SJSA1 (cell line): Measurements from ENCODE around the gene CDK2AP2. TPM values are rescaled to one million over a fixed set of nuclear protein-coding genes. Genes with fewer than 3 reads are reported as not detected.
"Not testable (repeated sequence)": the region's sequence is repeated elsewhere in the genome, so short reads cannot be mapped to it uniquely, and the experiment has no call there.

Experiments
- DNase-seq, 2 experiments: peaks; one replicate each; pipeline ENCODE4 v3.0.0-alpha.2; 2015 to 2020; ENCODE audit warnings: low spot score in 2 of 2, low read depth in 1 of 2
- H3K27ac ChIP-seq: fragments of 250-450 bp; sonication (Bioruptor Pico); 2 replicates; pipeline ENCODE4 v1.5.1; 2020; ENCODE audit warnings: mild to moderate bottlenecking, moderate library complexity
- H3K27me3 ChIP-seq: fragments of 250-450 bp; sonication (Bioruptor Pico); replicated peaks from 2 replicates; pipeline ENCODE4 v1.5.1; 2020; ENCODE audit warnings: mild to moderate bottlenecking, moderate library complexity
- H3K36me3 ChIP-seq: fragments of 250-450 bp; sonication (Bioruptor Pico); 2 replicates; pipeline ENCODE4 v1.5.1; 2020; ENCODE audit warnings: mild to moderate bottlenecking
- H3K4me1 ChIP-seq: fragments of 250-450 bp; sonication (Bioruptor Pico); replicated peaks from 2 replicates; pipeline ENCODE4 v1.6.1; 2021; ENCODE audit warnings: mild to moderate bottlenecking
- H3K4me3 ChIP-seq: fragments of 250-450 bp; sonication (Bioruptor Pico); 2 replicates; pipeline ENCODE4 v1.5.1; 2020; ENCODE audit warnings: mild to moderate bottlenecking
- H3K9me3 ChIP-seq: fragments of 250-450 bp; sonication (Bioruptor Pico); replicated peaks from 2 replicates; pipeline ENCODE4 v1.5.1; 2020; ENCODE audit warnings: mild to moderate bottlenecking
- total RNA-seq: library from RNA; depleted of rRNA; stranded (reverse); fragments of >200 nt; shearing (Covaris generic); gene quantifications from 2 replicates; pipeline ENCODE4 v1.2.3, GENCODE V29; 2014; rRNA removed

Gene CDK2AP2, protein sequence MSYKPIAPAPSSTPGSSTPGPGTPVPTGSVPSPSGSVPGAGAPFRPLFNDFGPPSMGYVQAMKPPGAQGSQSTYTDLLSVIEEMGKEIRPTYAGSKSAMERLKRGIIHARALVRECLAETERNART
- 61.9 and 82.4 TPM in 2 replicates for total RNA-seq

- H3K9me3 ChIP-seq: no peaks in the 10 kb centered on the region
- peaks cover 6% of the 10 kb centered on the region for H3K27me3 ChIP-seq
- peaks cover 27% of the 10 kb centered on the region for H3K36me3 ChIP-seq
- H3K4me1 ChIP-seq: peaks cover 38% of the 10 kb centered on the region
- peak within 1 kb of the TSS; percentile 89 for H3K27ac ChIP-seq
- peak; percentile 100 for DNase-seq
- H3K4me3 ChIP-seq: peak within 1 kb of the TSS; percentile 78
Observed at GRCh38 chr11:67507864-67508485, at the start of gene CDK2AP2. TSS of gene CDK2AP2 (minus strand) at chr11:67508162. CDS start at chr11:67508082, 80 bp downstream.

- no peak overlapping the region for H3K27ac ChIP-seq
- H3K27me3 ChIP-seq: no peaks in the 10 kb centered on the region
Observed at GRCh38 chr11:67556244-67556643, 48.3 kb upstream of the CDK2AP2 start.

GRCh38 chr11:67551697-67552096 lies 43.7 kb upstream of the CDK2AP2 start:
- H3K4me3 ChIP-seq: not testable (repeated sequence)

More at GRCh38 chr11:67556244-67556643, 48.3 kb upstream of the CDK2AP2 start:
- no peaks in the 10 kb centered on the region for H3K36me3 ChIP-seq
- H3K9me3 ChIP-seq: peaks cover 7% of the 10 kb centered on the region
- DNase-seq: no peak
- no peaks in the 10 kb centered on the region for H3K4me1 ChIP-seq
- no peak overlapping the region for H3K4me3 ChIP-seq

DNA sequence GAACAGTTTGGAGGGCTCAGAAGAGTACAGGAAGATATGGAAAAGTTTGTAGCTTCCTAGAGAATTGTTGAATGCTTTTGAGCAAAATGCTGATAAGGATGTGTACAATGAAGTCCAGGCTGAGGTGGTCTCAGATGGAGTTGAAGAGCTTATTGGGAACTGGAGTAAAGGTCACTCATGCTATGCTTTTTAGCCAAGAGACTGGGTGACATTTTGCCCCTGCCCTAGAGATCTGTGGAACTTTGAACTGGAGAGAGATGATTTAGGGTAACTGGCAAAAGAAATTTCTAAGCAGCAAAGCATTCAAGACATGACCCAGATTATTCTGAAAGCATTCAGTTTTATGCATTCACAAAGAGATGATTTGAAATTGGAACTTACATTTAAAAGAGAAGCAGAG lies 43.2 kb upstream of the CDK2AP2 start:
- no peaks in the 10 kb centered on the region for H3K4me1 ChIP-seq
- no peak for DNase-seq
- H3K36me3 ChIP-seq: no peaks in the 10 kb centered on the region
- no peak overlapping the region for H3K27ac ChIP-seq
- H3K4me3 ChIP-seq: no peak overlapping the region
- no peaks in the 10 kb centered on the region; the same call in 1 of the 2 replicates for H3K27me3 ChIP-seq
- peaks cover 18% of the 10 kb centered on the region for H3K9me3 ChIP-seq

More at GRCh38 chr11:67551697-67552096, 43.7 kb upstream of the CDK2AP2 start:
- H3K27me3 ChIP-seq, DNase-seq, H3K27ac ChIP-seq, H3K4me1 ChIP-seq, H3K36me3 ChIP-seq: not testable (repeated sequence)
- peaks cover 18% of the 10 kb centered on the region for H3K9me3 ChIP-seq

DNA sequence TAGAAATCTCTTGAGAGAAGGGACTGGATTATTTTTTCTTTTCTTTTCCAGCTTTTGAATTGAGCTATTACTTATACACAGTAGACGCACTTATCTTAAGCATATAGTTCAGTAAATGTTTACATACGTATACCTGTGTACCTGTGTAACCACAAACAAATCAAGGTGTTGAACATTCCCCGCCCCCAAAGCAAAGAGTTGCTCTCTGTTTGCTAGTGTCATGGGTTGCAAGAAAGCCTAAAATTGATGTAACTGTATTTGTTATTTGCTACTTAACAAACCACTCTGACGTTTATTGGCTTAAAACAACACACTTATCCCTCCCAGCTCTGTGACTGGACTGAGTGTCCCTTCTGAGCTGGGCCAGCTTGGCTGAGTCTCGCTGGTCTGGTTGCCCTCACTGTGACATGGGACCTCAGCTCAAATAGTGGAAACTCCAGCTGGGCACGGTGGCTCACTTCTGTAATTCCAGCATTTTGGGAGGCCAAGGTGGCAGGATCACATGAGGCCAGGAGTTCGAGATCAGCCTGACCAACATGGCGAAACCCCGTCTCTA lies 40.7 kb upstream of the CDK2AP2 start:
- H3K9me3 ChIP-seq: peaks cover 18% of the 10 kb centered on the region
- H3K4me1 ChIP-seq: no peaks in the 10 kb centered on the region

GRCh38 chr11:67548112-67548511 lies 40.1 kb upstream of the CDK2AP2 start:
- not testable (repeated sequence) for H3K27ac ChIP-seq, H3K4me3 ChIP-seq, DNase-seq, H3K27me3 ChIP-seq, H3K36me3 ChIP-seq, H3K4me1 ChIP-seq
- peaks cover 18% of the 10 kb centered on the region for H3K9me3 ChIP-seq

More for the DNA sequence above, 40.7 kb upstream of the CDK2AP2 start:
- Histone ChIP-seq H3K36me3 (no peaks in the 10 kb centered on the region), H3K27me3 (no peaks in the 10 kb centered on the region; the same call in 1 of the 2 replicates), H3K4me3 (no peak overlapping the region), H3K27ac (no peak overlapping the region)
- no peak for DNase-seq

DNA sequence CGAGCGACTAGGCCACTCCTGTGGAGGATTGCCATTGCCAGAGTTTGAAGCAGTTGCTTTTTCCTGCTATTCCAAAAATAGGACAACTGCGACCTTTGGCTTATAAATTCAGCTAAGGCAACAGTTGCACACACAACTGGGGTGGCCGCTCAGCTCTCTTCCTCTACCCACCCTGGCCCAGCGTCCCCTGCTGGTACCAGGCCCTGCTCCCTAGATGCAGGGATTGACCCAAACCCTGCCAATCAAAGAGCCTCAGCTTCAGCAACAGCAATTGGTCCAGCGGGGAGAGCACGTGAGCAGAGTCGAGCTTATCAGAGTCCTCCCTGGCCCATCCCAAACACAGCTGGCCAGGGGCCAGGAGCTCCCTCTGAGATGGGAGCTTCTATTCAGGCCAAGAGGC lies 37.3 kb upstream of the CDK2AP2 start:
- Histone ChIP-seq H3K27me3 (no peaks in the 10 kb centered on the region; the same call in 1 of the 2 replicates), H3K27ac (no peak overlapping the region), H3K4me3 (no peak overlapping the region), H3K9me3 (peaks cover 4% of the 10 kb centered on the region; the same call in 1 of the 2 replicates), H3K4me1 (no peaks in the 10 kb centered on the region), H3K36me3 (no peaks in the 10 kb centered on the region)
- DNase-seq: no peak

DNA sequence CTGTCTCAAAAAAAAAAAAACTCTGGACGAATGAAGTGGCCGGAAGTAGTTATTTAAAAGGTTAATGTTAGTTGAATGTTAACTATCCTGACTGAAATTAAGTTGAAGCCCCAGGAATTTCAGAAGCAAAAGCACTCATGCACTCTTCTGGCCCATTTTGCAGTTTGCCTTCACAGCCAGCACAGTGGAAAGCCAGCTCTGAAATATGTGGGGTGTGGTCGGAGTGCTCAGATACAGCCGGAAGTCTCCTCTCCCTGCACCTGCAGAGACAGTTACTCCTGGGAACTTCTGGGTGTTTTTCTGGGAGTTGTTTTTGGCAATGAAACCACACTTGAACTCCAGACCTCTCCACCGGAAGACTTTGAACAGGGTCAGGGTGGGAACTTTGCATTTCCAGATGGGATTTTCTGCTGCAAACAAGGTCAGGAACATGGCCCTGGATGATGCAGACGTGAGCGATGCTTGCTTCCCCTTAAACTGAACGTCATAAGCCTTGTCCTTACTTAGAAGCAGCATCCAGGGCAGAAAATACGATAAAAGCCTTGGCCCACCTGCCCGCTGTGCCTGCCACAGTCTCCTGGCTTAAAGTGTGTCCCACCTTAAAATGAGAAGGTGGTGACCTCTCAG lies 36.8 kb upstream of the CDK2AP2 start:
- DNase-seq: no peak
- Histone ChIP-seq H3K9me3 (no peaks in the 10 kb centered on the region), H3K4me1 (no peaks in the 10 kb centered on the region), H3K27ac (no peak overlapping the region), H3K27me3 (no peaks in the 10 kb centered on the region), H3K4me3 (no peak overlapping the region), H3K36me3 (no peaks in the 10 kb centered on the region)

DNA sequence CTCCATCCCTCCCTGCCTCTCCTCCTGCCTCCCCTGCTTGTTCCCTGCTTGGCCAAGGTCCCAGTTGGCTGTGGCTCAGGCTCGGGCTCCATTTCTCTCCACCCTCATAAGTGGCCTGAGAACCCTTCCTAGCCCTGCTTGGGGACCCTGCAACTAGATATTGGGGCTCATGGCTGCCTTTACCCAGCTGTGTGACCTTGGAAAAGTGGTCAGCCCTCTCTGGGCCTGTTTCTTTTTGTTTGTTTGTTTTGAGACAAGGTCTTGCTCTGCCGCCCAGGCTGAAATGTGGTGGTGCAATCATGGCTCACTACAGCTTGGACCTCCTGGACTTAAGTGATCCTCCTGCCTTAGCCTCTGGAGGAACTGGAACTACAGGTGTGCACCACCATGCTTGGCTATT lies 35.6 kb upstream of the CDK2AP2 start:
- Histone ChIP-seq H3K4me1 (no peaks in the 10 kb centered on the region), H3K27me3 (no peaks in the 10 kb centered on the region), H3K4me3 (no peak overlapping the region), H3K9me3 (no peaks in the 10 kb centered on the region), H3K27ac (no peak overlapping the region), H3K36me3 (no peaks in the 10 kb centered on the region)
- DNase-seq: no peak

DNA sequence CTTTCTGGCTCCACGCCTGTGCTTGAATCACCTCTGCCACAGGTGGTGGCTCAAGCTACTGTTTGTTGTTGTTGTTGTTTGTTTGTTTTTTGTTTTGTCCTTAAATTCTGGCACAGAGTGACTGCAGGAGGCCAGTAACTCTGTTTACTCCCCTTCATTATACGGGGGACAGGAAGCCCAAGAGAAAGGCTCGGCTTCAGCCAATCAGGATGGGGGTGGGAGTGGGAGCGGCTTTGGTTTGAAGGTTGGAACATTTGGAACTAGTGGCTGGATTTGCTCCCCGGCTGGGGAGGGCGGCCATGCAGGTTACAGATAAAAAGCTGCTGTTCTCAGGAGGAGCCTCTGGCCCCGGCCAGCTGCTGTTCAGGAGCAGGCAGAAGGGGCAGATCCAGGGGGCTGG lies 35.0 kb upstream of the CDK2AP2 start:
- no peaks in the 10 kb centered on the region for H3K27me3 ChIP-seq
- no peak overlapping the region for H3K27ac ChIP-seq
- no peak for DNase-seq
- peaks cover 4% of the 10 kb centered on the region; the same call in 1 of the 2 replicates for H3K9me3 ChIP-seq
- no peak overlapping the region for H3K4me3 ChIP-seq
- H3K4me1 ChIP-seq: no peaks in the 10 kb centered on the region
- H3K36me3 ChIP-seq: no peaks in the 10 kb centered on the region

DNA sequence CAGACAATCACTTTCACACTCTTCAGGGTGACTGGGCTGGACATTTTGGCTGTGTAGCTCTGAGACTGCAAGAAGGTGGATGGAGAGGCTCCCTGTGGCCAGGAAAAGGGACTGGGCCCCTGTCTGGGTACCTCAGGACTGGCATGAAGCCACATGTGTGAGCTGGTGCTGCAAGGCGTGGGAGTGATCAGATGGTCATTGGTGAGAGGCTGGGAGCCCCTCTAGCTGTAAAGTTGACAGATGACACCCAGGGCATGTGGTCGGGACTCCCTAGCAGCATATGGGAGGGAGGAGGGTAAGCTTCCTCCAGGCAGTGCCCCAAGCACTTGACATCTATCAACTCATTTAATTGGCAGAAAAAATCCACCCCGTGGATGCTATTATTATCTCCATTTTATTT lies 34.2 kb upstream of the CDK2AP2 start:
- no peak for DNase-seq
- Histone ChIP-seq H3K4me3 (no peak overlapping the region), H3K4me1 (no peaks in the 10 kb centered on the region), H3K36me3 (no peaks in the 10 kb centered on the region), H3K9me3 (peaks cover 5% of the 10 kb centered on the region), H3K27me3 (no peaks in the 10 kb centered on the region), H3K27ac (no peak overlapping the region)

DNA sequence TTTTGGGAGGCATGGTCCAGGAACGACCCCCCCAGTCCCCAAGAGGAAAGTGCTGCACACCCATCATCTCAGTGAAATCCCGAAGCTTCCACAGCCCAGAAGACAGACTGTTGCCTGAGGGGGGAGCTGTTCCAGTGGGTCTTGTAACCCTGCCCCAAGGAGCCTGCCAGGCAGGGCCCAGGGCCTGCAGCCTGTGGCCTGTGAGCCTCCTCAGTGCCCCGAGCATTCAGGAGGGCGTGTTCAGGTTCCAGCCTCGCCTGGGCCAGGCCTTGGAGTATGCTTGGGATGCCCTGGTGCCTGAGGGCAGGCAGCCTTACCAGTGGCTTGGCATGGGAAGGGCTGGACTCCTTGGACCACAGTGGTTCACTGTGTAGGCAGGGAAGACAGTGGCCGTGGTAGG lies 33.2 kb upstream of the CDK2AP2 start:
- Histone ChIP-seq H3K36me3 (no peaks in the 10 kb centered on the region), H3K4me1 (no peaks in the 10 kb centered on the region), H3K27me3 (no peaks in the 10 kb centered on the region; the same call in 1 of the 2 replicates), H3K4me3 (no peak overlapping the region), H3K9me3 (peaks cover 8% of the 10 kb centered on the region), H3K27ac (no peak overlapping the region)
- DNase-seq: no peak

- no peak for DNase-seq
- peaks cover 13% of the 10 kb centered on the region for H3K9me3 ChIP-seq
- H3K4me3 ChIP-seq: no peak overlapping the region
- H3K27ac ChIP-seq: no peak overlapping the region
- H3K27me3 ChIP-seq: no peaks in the 10 kb centered on the region; the same call in 1 of the 2 replicates
- H3K4me1 ChIP-seq: no peaks in the 10 kb centered on the region
- no peaks in the 10 kb centered on the region for H3K36me3 ChIP-seq
Observed at GRCh38 chr11:67539550-67539949, 31.6 kb upstream of the CDK2AP2 start.
